ENCODE data around the gene CRYGN. TPM values are rescaled to one million over a fixed set of nuclear protein-coding genes. Genes with fewer than 3 reads are reported as not detected.

The CRYGN gene
- total and polyA plus RNA-seq, 9 of the 15 experiments (the other 6 are each of a cell fraction or from before 2014, with no cell fraction given) = not detected

DNA sequence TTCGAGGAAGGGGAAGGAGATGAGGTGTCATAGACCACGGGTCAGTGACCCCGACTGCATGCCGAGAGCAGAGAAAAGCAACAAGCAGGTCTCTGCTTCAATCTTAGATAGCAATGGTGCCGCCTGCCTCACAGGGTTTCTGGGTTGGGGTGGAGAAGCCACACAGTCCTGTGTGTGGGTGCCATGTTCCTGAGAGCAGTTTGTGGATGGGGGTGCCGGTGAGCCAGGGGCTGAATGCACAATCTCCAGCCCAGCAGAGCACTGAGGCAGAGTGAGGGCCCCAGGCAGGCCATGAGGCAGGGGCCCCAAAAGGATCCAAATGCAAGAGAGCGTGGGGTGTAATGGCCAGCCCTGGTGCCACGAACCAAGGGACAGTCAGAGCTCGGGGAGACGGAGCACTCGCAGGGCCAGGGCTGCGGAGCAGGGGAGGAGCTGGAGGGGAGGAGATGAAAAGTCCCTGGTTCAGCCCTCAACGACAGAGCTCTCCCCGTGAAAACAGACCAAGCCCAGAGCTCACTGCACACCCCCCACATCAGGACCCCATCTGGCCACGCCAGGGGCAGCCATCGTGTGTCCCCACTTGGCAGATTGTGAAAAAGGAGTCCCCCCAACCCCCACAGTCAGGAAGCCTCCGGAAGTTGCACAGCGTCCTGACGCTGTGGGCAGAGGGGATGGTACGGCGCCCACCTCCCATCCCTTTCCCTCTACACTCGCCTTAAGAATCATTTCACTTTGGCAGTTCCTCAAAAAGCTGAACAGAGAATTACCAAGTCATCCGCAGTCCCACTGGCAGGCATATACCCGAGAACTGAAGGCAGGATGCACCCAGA is 50.0 kb downstream of the CRYGN start:
- no peaks in the 10 kb centered on the region for H3K79me2 ChIP-seq (ENCODE audit: control insufficient read depth, insufficient read depth, low read length)
- intact Hi-C loops (cut with micrococcal nuclease) = loop anchor here (10.0 kb wide), 1 partner anchor 55 kb away; the partner anchor contains the start of gene CRYGN
- CTCF ChIA-PET (ENCODE audit: low intra/inter-chr PET ratio) = no interaction called here
- H3K4me1 ChIP-seq (replicated peaks in 1 of 2; ENCODE audit: control insufficient read depth in 2 of 2, insufficient read depth in 2 of 2, low read length in 2 of 2) = peaks cover 31 to 76% of the 10 kb centered on the region in 2 experiments
- DNase-seq (ENCODE audit: extremely low read depth in 1 of 4, low spot score in 3 of 4) = no peak
- H3K4me3 ChIP-seq = no peak overlapping the region
- 0 out of 2 replicates have a peak, but pooled peaks cover 5% of the 10 kb centered on the region for H4K20me1 ChIP-seq (replicated peaks; ENCODE audit: control insufficient read depth, insufficient read depth, low read length)
- peaks cover 4% of the 10 kb centered on the region for H3K9me1 ChIP-seq (ENCODE audit: control insufficient read depth, insufficient read depth, low read length)
- H3K27me3 ChIP-seq (ENCODE audit: control insufficient read depth in 2 of 2, insufficient read depth in 2 of 2, low read length in 2 of 2) = peaks cover 11 to 67% of the 10 kb centered on the region in 2 experiments; a peak in 4 of 5 replicates
- H3K27ac ChIP-seq (ENCODE audit: extremely low read depth, low read depth, low read length) = no peak overlapping the region
- H3K36me3 ChIP-seq (ENCODE audit: control insufficient read depth, insufficient read depth, low read length) = no peaks in the 10 kb centered on the region
- no peak for ATAC-seq
- H3K4me2 ChIP-seq (ENCODE audit: insufficient read depth, low read length) = no peak overlapping the region
- no peak overlapping the region for H2AFZ ChIP-seq (ENCODE audit: low read depth, low read length)
- TF ChIP-seq EGR1 (conservative IDR thresholded peaks at IDR 0.05) (no peak), SP2 (IDR thresholded peaks at IDR 0.05; ENCODE audit: extremely low read depth, low read depth, low read length, poor library complexity, severe bottlenecking) (no peak), SPI1 (IDR thresholded peaks at IDR 0.05; ENCODE audit: borderline replicate concordance, low read depth, low read length) (peak; percentile 64), ZBTB7A (IDR thresholded peaks at IDR 0.05; ENCODE audit: borderline replicate concordance, control insufficient read depth, low read depth, low read length) (no peak), ARID4B (CRISPR knock-in tag; IDR thresholded peaks at IDR 0.05) (no peak)
- no peak for FAIRE-seq
- WGBS (ENCODE audit: insufficient coverage, low coverage, missing lambda C conversion rate) = 48% methylated on average over 24 of the region's 24 CpGs
- POLR2A ChIA-PET = interaction anchor here (0.7 kb wide), 1 partner anchor 72 kb away, joined by 4 read pairs; no protein-coding TSS in a partner anchor
- peak overlapping the region in 1 of 2 experiments; percentile 53; a peak in 1 of 4 replicates for H3K9ac ChIP-seq (ENCODE audit: insufficient read depth in 1 of 2, low read depth in 2 of 2, low read length in 2 of 2)
- H3K9me3 ChIP-seq (replicated peaks; ENCODE audit: control insufficient read depth, insufficient read depth, low read depth, low read length) = no peaks in the 10 kb centered on the region
- in situ Hi-C loops (cut with MboI) = no loop called here
- no TSS peak for BruUV-seq (replicated peaks)
